HepG2 (cell line): ENCODE measurements around the gene FJX1. TPM values are rescaled to one million over a fixed set of nuclear protein-coding genes. Genes with fewer than 3 reads are reported as not detected.
A peak's percentile ranks its signal among the peaks of the same experiment; 100 is the strongest.

Experiments used
- ADNP ChIP-seq: sonication (generic); formaldehyde crosslinking; IDR thresholded peaks from 2 replicates; pipeline ENCODE4 v1.4.0; 2020; ENCODE audit warnings: missing genetic modification reagents
- AGO1 ChIP-seq: fragments of 200-400 bp; formaldehyde crosslinking; IDR thresholded peaks from 2 replicates; pipeline ENCODE4 v1.6.1; 2017; ENCODE audit warnings: mild to moderate bottlenecking, low read depth, low read length, moderate library complexity; ENCODE audit not compliant: poor library complexity, severe bottlenecking
- BRD4 ChIP-seq: sonication (generic); formaldehyde crosslinking; IDR thresholded peaks from 2 replicates; pipeline ENCODE4 v1.4.0; 2020; ENCODE audit warnings: missing genetic modification reagents
- CCAR2 ChIP-seq: fragments of 200-400 bp; formaldehyde crosslinking; optimal IDR thresholded peaks from 2 replicates; pipeline ENCODE3; 2018; ENCODE audit warnings: low read depth, mild to moderate bottlenecking, low read length, moderate library complexity
- CHD4 ChIP-seq: fragments of 200-600 bp; sonication (generic); IDR thresholded peaks from 2 replicates; pipeline ENCODE4 v1.7.0; 2017; ENCODE audit warnings: mild to moderate bottlenecking, low read length, borderline replicate concordance
- HOXA3 ChIP-seq: sonication (generic); formaldehyde crosslinking; IDR thresholded peaks from 2 replicates; pipeline ENCODE4 v1.5.0; 2020; ENCODE audit warnings: missing genetic modification reagents
- ISL2 ChIP-seq: sonication (generic); formaldehyde crosslinking; IDR thresholded peaks from 2 replicates; pipeline ENCODE4 v1.5.0; 2020; ENCODE audit warnings: missing genetic modification reagents
- KDM5B ChIP-seq: sonication (generic); formaldehyde crosslinking; IDR thresholded peaks from 2 replicates; pipeline ENCODE4 v1.4.0; 2020; ENCODE audit warnings: missing genetic modification reagents, mild to moderate bottlenecking, borderline replicate concordance
- KDM6A ChIP-seq: IDR thresholded peaks from 2 replicates; pipeline ENCODE4 v1.6.1; 2016; ENCODE audit warnings: low read depth
- MBNL3 ChIP-seq: fragments of 250-450 bp; sonication (Bioruptor Pico); conservative IDR thresholded peaks from 2 replicates; pipeline ENCODE4 v1.8.0; 2022; ENCODE audit warnings: mild to moderate bottlenecking, inconsistent platforms
- PLRG1 ChIP-seq: fragments of 450-650 bp; conservative IDR thresholded peaks from 2 replicates; pipeline ENCODE4 v1.6.1; 2016
- RARG ChIP-seq: sonication (generic); formaldehyde crosslinking; IDR thresholded peaks from 2 replicates; pipeline ENCODE4 v1.4.0; 2020; ENCODE audit warnings: low read depth, mild to moderate bottlenecking, missing genetic modification reagents
- RBFOX2 ChIP-seq: fragments of 200-400 bp; formaldehyde crosslinking; IDR thresholded peaks from 2 replicates; pipeline ENCODE4 v1.6.1; 2017; ENCODE audit warnings: low read depth, mild to moderate bottlenecking, low read length
- RFX5 ChIP-seq: IDR thresholded peaks from 2 replicates; pipeline ENCODE4 v1.6.1; 2011; ENCODE audit warnings: low read depth, low read length, improper control_type of control experiment
- RXRB ChIP-seq: IDR thresholded peaks from 2 replicates; pipeline ENCODE4 v1.6.1; 2016; ENCODE audit warnings: borderline replicate concordance, missing genetic modification reagents, missing compliant biosample characterization
- SAFB2 ChIP-seq: sonication (generic); formaldehyde crosslinking; IDR thresholded peaks from 2 replicates; pipeline ENCODE4 v1.5.1; 2020; ENCODE audit warnings: missing genetic modification reagents, low read depth, mild to moderate bottlenecking, borderline replicate concordance
- SNRNP70 ChIP-seq: fragments of 200-400 bp; formaldehyde crosslinking; IDR thresholded peaks from 2 replicates; pipeline ENCODE4 v1.6.1; 2017; ENCODE audit warnings: mild to moderate bottlenecking, low read depth, low read length, moderate library complexity
- SUZ12 ChIP-seq: fragments of 150-350 bp; IDR thresholded peaks from 2 replicates; pipeline ENCODE4 v1.6.1; 2014; ENCODE audit warnings: low read depth, low read length
- TBX3 ChIP-seq: fragments of 450-650 bp; IDR thresholded peaks from 2 replicates; pipeline ENCODE4 v1.6.1; 2017; ENCODE audit warnings: antibody characterized with exemption, mild to moderate bottlenecking, inconsistent platforms, borderline replicate concordance
- YEATS4 ChIP-seq: sonication (generic); formaldehyde crosslinking; IDR thresholded peaks from 2 replicates; pipeline ENCODE4 v1.4.0; 2020; ENCODE audit warnings: missing genetic modification reagents, borderline replicate concordance
- ZNF143 ChIP-seq: sonication (generic); formaldehyde crosslinking; IDR thresholded peaks from 2 replicates; pipeline ENCODE4 v1.4.0; 2020; ENCODE audit warnings: missing genetic modification reagents
- ZNF430 ChIP-seq: sonication (generic); formaldehyde crosslinking; IDR thresholded peaks from 2 replicates; pipeline ENCODE4 v1.9.0; 2021; ENCODE audit warnings: mild to moderate bottlenecking, missing genetic modification reagents
- ZNF572 ChIP-seq: sonication (generic); formaldehyde crosslinking; IDR thresholded peaks from 2 replicates; pipeline ENCODE4 v1.5.1; 2020; ENCODE audit warnings: mild to moderate bottlenecking, missing genetic modification reagents
- ZNF619 ChIP-seq: sonication (generic); formaldehyde crosslinking; IDR thresholded peaks from 2 replicates; pipeline ENCODE4 v1.4.0; 2020; ENCODE audit warnings: mild to moderate bottlenecking, missing genetic modification reagents
- polyA plus RNA-seq, 8 experiments: library from polyadenylated mRNA; depleted of rRNA in 3 of 8; stranded (reverse) in 7 of 8; unstranded in 1 of 8; fragments of >200 nt; fragmentation: Illumina TruSeq in 4 of 8; extraction: Trizol in 4 of 8; gene quantifications; 2 replicates each; pipeline versions ENCODE4 v1.2.1 to v1.2.3, GENCODE V29; 2011 to 2016; ENCODE audit warnings: low read depth in 4 of 8, missing spikeins in 1 of 8, mixed read lengths in 1 of 8; ENCODE audit not compliant: insufficient read depth in 1 of 8
- total RNA-seq, 5 experiments: library from RNA; depleted of rRNA; stranded (reverse); fragments of >200 nt; fragmentation: Illumina TruSeq; extraction: Trizol; gene quantifications; 2 replicates each; pipeline ENCODE4 v1.2.3, GENCODE V29; 2016; ENCODE audit warnings: low read depth in 1 of 5
- TF ChIP-seq, protein P1 (sequence below): sonication (generic); formaldehyde crosslinking; IDR thresholded peaks from 2 replicates; pipeline ENCODE4 v1.5.0; 2020; ENCODE audit warnings: missing genetic modification reagents
- TF ChIP-seq, protein P2 (sequence below): sonication (generic); formaldehyde crosslinking; IDR thresholded peaks from 2 replicates; pipeline ENCODE4 v1.4.0; 2020; ENCODE audit warnings: missing genetic modification reagents
- TF ChIP-seq, protein P3 (sequence below): sonication (generic); formaldehyde crosslinking; IDR thresholded peaks from 2 replicates; pipeline ENCODE4 v1.8.1; 2022; ENCODE audit warnings: mild to moderate bottlenecking, missing genetic modification reagents

The FJX1 gene
- total and polyA plus RNA-seq, 2 of the 13 experiments (the other 11 are each of a cell fraction or from before 2014, with no cell fraction given): 0.40 to 0.82 TPM

DNA sequence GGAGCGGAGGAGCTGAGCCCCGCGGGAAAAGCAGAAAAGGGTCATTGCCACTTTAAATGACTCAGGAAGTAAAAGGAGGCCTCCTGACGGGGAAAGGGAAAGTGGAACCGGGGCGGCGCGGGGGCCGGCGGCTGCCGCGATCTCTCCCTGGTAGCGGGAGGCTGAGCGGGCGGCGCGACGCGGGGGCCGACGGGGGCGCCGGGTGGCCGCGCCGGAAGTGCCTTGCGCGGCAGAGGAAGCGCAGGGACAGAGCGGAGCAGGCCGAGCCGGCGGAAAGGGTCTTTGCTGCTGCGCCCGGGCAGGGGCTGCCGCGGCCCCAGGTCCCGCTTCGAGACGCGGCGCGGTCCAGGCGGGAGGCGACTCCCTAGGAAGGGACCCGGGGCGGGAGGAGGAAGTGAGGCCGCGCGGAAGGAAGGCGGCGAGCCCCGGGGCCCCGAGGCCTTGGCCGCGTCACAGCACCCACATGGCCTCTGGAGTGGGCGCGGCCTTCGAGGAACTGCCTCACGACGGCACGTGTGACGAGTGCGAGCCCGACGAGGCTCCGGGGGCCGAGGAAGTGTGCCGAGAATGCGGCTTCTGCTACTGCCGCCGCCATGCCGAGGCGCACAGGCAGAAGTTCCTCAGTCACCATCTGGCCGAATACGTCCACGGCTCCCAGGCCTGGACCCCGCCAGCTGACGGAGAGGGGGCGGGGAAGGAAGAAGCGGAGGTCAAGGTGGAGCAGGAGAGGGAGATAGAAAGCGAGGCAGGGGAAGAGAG lies 44.6 kb downstream of the FJX1 start, which contains the start of gene TRIM44 (continued):
- no peak; the same call in 1 of the 2 replicates for TF ChIP-seq TBX3
- TF ChIP-seq, protein P1, sequence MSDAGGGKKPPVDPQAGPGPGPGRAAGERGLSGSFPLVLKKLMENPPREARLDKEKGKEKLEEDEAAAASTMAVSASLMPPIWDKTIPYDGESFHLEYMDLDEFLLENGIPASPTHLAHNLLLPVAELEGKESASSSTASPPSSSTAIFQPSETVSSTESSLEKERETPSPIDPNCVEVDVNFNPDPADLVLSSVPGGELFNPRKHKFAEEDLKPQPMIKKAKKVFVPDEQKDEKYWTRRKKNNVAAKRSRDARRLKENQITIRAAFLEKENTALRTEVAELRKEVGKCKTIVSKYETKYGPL (CRISPR knock-in tag): peak; percentile 96
- TF ChIP-seq RXRB (CRISPR knock-in tag): peak; percentile 74
- peak; percentile 72 for TF ChIP-seq ZNF143 (CRISPR knock-in tag)
- TF ChIP-seq PLRG1: no peak
- TF ChIP-seq ZNF430: peak; percentile 98; the same call in 1 of the 2 replicates
- peak; percentile 38; the same call in 1 of the 2 replicates for TF ChIP-seq ADNP
- TF ChIP-seq KDM5B: peak; percentile 100
- TF ChIP-seq CCAR2: no peak
- TF ChIP-seq, protein P2, sequence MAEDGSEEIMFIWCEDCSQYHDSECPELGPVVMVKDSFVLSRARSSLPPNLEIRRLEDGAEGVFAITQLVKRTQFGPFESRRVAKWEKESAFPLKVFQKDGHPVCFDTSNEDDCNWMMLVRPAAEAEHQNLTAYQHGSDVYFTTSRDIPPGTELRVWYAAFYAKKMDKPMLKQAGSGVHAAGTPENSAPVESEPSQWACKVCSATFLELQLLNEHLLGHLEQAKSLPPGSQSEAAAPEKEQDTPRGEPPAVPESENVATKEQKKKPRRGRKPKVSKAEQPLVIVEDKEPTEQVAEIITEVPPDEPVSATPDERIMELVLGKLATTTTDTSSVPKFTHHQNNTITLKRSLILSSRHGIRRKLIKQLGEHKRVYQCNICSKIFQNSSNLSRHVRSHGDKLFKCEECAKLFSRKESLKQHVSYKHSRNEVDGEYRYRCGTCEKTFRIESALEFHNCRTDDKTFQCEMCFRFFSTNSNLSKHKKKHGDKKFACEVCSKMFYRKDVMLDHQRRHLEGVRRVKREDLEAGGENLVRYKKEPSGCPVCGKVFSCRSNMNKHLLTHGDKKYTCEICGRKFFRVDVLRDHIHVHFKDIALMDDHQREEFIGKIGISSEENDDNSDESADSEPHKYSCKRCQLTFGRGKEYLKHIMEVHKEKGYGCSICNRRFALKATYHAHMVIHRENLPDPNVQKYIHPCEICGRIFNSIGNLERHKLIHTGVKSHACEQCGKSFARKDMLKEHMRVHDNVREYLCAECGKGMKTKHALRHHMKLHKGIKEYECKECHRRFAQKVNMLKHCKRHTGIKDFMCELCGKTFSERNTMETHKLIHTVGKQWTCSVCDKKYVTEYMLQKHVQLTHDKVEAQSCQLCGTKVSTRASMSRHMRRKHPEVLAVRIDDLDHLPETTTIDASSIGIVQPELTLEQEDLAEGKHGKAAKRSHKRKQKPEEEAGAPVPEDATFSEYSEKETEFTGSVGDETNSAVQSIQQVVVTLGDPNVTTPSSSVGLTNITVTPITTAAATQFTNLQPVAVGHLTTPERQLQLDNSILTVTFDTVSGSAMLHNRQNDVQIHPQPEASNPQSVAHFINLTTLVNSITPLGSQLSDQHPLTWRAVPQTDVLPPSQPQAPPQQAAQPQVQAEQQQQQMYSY (CRISPR knock-in tag): peak; percentile 76; the same call in 1 of the 2 replicates
- TF ChIP-seq KDM6A (CRISPR knock-in tag): no peak
- TF ChIP-seq SUZ12: no peak
- TF ChIP-seq MBNL3 (CRISPR knock-in tag): no peak
- TF ChIP-seq YEATS4 (CRISPR knock-in tag): peak; percentile 90
- TF ChIP-seq CHD4: no peak; the same call in 1 of the 2 replicates
- no peak for TF ChIP-seq SNRNP70
- peak; percentile 91 for TF ChIP-seq HOXA3
- TF ChIP-seq ZNF619 (CRISPR knock-in tag): peak; percentile 78; the same call in 1 of the 2 replicates
- peak; percentile 91 for TF ChIP-seq SAFB2 (CRISPR knock-in tag)
- TF ChIP-seq ZNF572 (CRISPR knock-in tag): peak; percentile 93; the same call in 1 of the 2 replicates
- no peak for TF ChIP-seq AGO1
- no peak for TF ChIP-seq RFX5
- TF ChIP-seq ISL2 (CRISPR knock-in tag): no peak
- TF ChIP-seq RBFOX2: peak; percentile 93
- TF ChIP-seq BRD4 (CRISPR knock-in tag): peak; percentile 93
- peak; percentile 86; the same call in 1 of the 2 replicates for TF ChIP-seq RARG (CRISPR knock-in tag)
- TF ChIP-seq, protein P3, sequence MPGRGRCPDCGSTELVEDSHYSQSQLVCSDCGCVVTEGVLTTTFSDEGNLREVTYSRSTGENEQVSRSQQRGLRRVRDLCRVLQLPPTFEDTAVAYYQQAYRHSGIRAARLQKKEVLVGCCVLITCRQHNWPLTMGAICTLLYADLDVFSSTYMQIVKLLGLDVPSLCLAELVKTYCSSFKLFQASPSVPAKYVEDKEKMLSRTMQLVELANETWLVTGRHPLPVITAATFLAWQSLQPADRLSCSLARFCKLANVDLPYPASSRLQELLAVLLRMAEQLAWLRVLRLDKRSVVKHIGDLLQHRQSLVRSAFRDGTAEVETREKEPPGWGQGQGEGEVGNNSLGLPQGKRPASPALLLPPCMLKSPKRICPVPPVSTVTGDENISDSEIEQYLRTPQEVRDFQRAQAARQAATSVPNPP (CRISPR knock-in tag): peak; percentile 98
